HG03103 (cell line): ENCODE measurements around the gene GPRC5B.

Source experiments
- ATAC-seq: cut with Tn5 transposase; IDR thresholded peaks from one replicate; pipeline ENCODE4 v1.9.1; 2021; ENCODE audit warnings: low read depth; ENCODE audit not compliant: unreplicated experiment

GPRC5B gene

DNA sequence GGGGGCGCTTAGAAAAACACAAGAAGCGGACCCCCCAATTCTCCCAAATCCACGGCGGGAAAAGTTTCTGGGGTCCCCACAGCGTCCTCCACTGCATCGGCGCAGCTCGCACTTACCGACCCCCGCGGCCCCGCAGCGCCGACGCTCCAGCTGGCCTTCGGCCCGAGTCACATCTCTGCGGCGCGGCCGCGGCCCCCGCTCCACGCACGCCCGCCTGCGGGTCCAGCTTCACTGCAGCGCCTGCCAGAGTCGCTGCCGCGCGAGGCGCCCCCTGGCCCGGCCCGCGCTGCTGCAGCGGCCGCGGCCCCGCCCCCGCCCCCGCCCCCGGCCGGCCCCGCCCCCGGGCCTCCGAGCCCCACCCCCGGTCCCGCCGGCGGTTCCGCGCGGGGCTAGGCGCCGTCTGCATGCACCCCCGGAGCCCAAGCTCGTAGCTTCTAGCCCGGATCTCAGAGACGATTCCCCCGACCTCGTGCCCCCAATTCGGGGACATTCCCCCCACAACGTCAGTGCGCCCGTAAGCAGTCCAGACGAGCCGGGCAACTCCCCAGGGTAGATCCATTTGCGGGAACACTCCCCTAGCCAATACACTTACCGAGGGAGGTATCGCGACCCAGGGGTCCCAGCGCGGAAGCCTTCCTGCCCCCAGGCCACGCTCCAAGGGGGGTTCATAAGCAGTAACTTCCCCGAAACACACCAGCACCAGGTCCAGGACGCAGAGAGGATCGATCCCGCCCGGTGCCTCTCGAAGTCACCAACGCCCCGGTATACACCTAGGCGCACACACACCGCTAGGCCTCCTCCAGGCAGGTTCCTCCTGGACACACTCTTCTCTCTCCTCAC lies at the start of gene GPRC5B:
Gene GPRC5B, minus strand, starts transcription at position 238 of the 840 bp plus-strand sequence. CDS start 12,003 bp downstream, outside the sequence.
- no peak for ATAC-seq

DNA sequence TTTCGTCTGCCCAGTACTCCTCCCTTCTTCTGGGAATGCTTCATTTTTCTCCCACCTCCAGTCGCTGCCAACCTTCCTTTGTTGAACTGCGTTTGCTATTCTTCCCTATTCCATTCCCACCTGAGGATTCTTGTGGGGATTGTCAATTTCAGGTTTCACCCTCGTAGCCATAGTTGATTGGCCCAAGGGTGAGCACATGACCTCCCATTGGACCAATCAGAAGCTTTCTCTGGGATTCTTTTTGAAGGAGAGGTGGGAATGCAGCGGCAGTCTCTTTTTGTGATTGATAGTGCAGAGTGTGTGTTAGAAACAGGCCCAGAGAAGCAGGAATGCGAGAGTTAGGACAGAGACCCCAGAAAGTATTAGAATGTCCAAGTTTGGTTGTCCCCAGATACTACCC lies 49.1 kb upstream of the GPRC5B start:
- ATAC-seq = no peak

DNA sequence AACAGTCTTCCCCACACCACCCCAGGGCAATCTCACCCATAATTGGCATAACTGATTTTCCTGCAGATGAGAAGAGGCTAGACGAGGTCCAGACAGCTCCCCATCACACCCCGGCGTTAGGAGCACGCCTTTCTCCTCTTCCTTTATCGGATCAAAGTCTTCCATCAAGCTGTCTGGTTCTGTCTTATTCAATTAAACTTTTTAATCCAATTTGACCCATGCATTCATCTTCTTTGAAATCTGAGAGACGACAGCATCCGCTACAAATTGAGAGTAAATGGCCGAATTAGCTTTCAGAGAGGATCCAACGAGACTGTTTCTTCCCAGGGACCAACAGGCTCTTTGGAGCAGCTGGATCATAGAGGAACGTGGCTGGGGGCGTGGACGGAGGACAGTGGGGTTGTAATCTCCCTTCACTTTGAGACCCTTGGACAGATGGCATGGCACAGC lies 44.4 kb upstream of the GPRC5B start:
- ATAC-seq = no peak

- no peak for ATAC-seq
Observed at GRCh38 chr16:19928432-19928831, 43.8 kb upstream of the GPRC5B start.

- no peak for ATAC-seq
Observed at GRCh38 chr16:19926449-19927390, 42.1 kb upstream of the GPRC5B start.

- no peak for ATAC-seq
Observed at GRCh38 chr16:19923396-19923795, 38.7 kb upstream of the GPRC5B start.

DNA sequence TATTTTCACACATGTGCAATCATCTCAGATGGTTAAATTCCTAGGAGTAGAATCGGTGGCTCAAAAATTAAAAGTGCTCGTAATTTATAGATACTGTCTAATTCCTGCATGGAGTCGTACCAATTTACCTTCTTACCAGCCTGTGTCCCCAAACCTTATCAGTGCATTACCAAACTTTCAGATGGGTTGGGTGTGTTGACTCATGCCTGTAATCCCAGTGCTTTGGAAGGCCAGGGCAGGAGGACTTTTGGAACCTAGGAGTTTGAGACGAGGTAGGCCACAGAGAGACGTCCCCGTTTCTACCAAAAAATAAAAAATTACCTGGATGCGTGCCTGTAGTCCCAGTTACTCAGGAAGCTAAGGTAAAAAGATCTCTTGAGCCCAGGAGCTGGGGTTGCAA lies 34.5 kb upstream of the GPRC5B start:
- no peak for ATAC-seq

DNA sequence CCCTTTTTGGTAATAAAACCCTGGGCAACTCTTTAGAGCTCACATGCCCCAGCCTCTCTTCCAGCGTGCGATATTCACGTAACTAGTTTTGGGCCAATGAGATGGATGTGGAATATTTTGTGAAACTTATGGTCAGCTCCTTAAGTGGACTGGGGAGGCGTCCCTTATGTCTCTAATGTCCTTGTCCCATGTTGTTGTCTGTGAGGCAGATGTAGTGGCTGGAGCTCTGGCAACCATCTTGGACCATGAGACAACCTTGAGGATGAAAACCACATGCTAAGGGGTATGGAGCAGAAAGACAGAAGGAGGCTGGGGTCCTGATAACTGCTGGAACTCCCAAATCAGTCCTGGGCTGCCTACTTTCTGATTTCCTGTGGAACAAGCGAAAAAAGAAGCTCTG lies 31.4 kb upstream of the GPRC5B start:
- no peak for ATAC-seq

DNA sequence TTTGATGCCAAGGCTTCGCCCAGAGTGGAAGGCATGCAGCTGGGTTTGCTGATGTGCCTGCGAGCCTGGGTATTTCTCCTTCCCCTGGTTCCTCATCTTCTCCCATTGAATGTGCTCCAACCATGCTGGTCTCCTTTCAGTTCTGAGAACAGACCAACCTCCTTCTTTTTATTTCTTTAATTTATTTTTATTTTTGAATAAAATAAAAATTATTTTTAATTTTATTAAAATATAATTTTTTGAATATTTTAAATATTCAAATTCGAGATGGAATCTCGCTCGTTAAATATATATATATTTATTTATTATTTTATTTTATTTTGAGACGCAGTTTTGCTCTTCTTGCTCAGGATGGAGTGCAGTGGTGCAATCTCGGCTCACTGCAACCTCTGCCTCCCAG lies 30.2 kb upstream of the GPRC5B start:
- no peak for ATAC-seq

GRCh38 chr16:19913340-19913645 lies 28.6 kb upstream of the GPRC5B start:
- ATAC-seq = no peak

DNA sequence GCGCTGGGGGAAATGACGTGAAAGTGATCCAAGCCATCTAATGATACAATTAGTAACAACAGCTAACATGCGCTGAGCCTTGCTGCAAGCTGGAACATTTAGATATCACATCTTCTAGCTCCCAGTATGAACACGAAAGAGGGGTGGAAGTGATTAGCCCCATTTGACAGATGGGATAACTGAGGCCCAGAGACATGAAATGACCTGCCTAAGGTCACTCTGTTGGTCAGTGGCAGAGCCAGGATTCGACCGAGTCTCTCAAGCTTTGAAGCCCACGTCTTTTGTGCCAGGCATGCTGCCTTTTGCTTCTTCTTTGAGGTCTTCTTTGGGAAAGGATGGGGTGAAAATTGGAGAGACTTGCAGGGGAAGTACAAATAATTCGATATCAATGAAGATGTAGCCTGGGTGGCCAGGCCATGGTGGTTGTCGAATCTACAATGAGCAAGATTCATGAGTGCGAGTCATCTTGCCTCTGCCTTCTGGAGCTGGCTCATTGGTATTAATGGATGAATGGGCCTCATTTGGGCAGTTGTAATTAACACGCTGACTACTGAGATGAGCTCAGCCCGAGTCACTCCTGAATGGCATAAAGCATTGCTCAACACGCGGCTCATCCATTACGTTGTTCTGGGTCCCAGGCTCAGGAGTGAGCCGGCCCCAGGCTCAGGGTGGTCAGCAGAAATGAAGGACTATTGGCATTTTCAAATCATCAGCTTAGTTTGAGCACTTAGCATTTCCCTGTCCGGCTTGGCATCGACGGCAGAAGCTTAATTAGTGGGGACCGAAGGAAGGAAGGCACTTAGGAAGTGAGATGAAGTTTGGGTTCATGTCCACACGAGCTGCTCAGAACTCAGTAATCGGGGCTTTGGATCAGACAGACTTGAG lies 28.0 kb upstream of the GPRC5B start:
- ATAC-seq = no peak

DNA sequence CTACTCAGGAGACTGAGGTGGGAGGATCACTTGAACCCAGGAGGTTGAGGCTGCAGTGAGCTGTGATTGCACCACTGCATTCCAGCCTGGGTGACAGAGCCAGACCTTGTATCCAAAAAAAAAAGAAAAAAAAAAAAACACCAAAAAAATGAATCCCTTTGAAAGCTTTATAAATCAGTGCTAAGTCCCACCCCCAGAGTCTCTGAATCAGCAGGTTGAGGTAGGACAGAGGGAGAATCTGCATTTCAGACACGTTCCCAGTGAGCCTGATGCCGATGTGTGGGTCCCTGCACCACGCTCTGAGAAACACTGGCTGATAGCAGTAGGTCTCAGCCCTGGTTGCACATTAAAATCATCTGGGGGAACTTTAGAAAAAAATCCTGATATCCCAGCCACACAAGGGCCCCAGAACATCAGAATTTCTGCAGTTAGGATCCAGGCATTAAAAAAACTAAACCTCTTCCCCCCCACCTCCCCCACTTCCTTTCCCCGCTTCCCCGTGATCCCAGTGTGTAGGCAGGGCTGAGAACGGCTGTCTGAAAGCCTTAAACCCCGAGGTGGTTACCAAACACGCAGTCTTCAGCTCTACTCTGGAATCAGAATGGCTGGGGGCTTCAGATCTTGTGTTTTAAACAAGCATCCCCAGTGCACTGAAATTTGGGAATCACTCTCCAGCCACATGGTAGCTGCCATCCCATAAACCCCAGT lies 27.3 kb upstream of the GPRC5B start:
- no peak for ATAC-seq

- no peak for ATAC-seq
Observed at GRCh38 chr16:19911204-19911603, 26.6 kb upstream of the GPRC5B start.

- ATAC-seq = no peak
Observed at GRCh38 chr16:19909750-19910322, 25.2 kb upstream of the GPRC5B start.

GRCh38 chr16:19908921-19909320 lies 24.3 kb upstream of the GPRC5B start:
- no peak for ATAC-seq

- ATAC-seq = no peak
Observed at GRCh38 chr16:19907161-19907992, 22.7 kb upstream of the GPRC5B start.

DNA sequence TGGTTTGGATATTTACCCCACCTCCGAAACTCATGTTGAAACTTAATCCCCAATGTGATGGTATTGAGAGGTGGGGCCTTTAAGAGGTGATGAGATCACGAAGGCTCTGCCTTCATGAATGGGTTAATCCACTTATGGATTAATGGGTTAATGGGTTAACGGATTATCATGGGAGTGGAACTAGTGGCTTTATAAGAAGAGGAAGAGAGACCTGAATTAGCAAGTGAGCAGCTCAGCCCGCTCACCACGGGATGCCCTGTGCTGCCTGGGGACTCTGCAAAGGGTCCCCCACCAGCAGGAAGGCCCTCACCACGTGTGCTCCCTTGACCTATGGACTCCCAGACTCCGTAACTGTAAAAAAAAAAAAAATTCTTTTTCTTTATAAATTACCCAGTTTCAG lies 16.5 kb upstream of the GPRC5B start:
- ATAC-seq = no peak

GRCh38 chr16:19899605-19899955 lies 14.9 kb upstream of the GPRC5B start:
- no peak for ATAC-seq
